ENCODE data around the gene FXYD2. TPM values are rescaled to one million over a fixed set of nuclear protein-coding genes. Genes with fewer than 3 reads are reported as not detected.

Gene FXYD2
- total and polyA plus RNA-seq, 2 donors (not counting 3 experiments of a cell fraction or from before 2014, with no cell fraction given) = 0.99 to 1.8 TPM

DNA sequence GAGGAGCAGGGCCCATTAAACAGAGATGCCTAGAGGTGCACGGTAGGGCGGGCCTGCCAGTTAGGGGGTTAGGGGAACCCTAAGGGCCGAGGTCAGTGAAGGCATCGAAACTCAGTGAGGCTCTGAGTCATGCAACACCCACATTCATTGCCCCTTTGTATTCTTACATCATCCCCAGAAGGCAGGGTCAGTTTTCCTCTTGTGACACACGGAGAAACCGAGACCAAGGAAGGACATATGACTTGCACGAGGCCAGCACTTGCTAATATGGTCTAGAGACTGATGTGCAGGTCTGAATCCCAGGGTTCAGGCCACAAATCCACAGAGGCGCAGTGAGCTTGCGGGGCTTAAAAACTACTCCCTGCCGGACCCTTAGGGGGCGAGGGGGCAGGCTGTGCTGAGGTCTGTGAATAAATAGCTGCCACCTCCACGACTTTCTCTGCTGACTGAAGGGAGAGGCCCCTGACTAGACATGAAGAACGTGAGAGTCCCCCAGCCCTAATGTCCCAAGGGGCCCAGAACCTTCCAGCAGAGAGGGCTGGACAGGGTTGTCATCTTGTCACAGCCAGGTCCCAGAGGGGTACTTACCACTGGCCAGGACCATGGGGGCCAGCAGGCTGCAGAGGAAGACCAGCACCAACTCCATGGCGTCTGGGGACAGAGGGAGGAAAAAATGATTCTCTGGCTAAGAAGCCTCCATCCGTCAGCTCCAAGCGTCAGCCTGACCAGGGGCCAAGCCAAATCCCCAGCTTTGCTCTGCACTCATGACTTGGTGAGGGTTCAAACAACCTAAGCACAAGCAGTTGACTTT is 17.8 kb upstream of the FXYD2 start:
- intact Hi-C loops (cut with micrococcal nuclease) = no loop called here
- FAIRE-seq (no peak), DNase-seq (ENCODE audit: low read depth, low spot score) (no peak)
- no peak overlapping the region for H3K4me2 ChIP-seq (ENCODE audit: insufficient read depth, low read length)
- ChIA-PET CTCF (interaction anchor here (0.6 to 7.8 kb wide), 8 partner anchors 9 to 211 kb away, joined by 3 to 229 read pairs (median 10); no protein-coding TSS in a partner anchor), POLR2A (no interaction called here)
- H3K9ac ChIP-seq (replicated peaks; ENCODE audit: extremely low read depth, insufficient read depth, low read length) = no peak overlapping the region
- dilution Hi-C loops (cut with MboI; ENCODE audit: extremely low pct_ligation_motif_present, low sequenced_read_pairs) = no loop called here
- no peaks in the 10 kb centered on the region for H3K9me1 ChIP-seq (replicated peaks; ENCODE audit: control insufficient read depth, extremely low read depth, insufficient read depth, low read length)
- no peaks in the 10 kb centered on the region for H4K20me1 ChIP-seq (replicated peaks; ENCODE audit: control insufficient read depth, extremely low read depth, insufficient read depth, low read length)
- TF ChIP-seq, protein P1, sequence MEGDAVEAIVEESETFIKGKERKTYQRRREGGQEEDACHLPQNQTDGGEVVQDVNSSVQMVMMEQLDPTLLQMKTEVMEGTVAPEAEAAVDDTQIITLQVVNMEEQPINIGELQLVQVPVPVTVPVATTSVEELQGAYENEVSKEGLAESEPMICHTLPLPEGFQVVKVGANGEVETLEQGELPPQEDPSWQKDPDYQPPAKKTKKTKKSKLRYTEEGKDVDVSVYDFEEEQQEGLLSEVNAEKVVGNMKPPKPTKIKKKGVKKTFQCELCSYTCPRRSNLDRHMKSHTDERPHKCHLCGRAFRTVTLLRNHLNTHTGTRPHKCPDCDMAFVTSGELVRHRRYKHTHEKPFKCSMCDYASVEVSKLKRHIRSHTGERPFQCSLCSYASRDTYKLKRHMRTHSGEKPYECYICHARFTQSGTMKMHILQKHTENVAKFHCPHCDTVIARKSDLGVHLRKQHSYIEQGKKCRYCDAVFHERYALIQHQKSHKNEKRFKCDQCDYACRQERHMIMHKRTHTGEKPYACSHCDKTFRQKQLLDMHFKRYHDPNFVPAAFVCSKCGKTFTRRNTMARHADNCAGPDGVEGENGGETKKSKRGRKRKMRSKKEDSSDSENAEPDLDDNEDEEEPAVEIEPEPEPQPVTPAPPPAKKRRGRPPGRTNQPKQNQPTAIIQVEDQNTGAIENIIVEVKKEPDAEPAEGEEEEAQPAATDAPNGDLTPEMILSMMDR (IDR thresholded peaks at IDR 0.05; ENCODE audit: extremely low read depth in 1 of 2, insufficient read depth in 1 of 2, low read depth in 1 of 2, low read length in 2 of 2) = no peak
- no peak for TF ChIP-seq EZH2 (IDR thresholded peaks at IDR 0.05; ENCODE audit: borderline replicate concordance, low read depth, low read length, severe bottlenecking)
- no peaks in the 10 kb centered on the region for H3K9me3 ChIP-seq (replicated peaks; ENCODE audit: control insufficient read depth, insufficient read depth, low read length)
- H2AFZ ChIP-seq (ENCODE audit: low read depth, low read length) = no peak overlapping the region
- H3K36me3 ChIP-seq (ENCODE audit: control insufficient read depth in 2 of 2, extremely low read depth in 1 of 2, insufficient read depth in 2 of 2, low read length in 2 of 2) = no peaks in the 10 kb centered on the region
- H3K27ac ChIP-seq (ENCODE audit: insufficient read depth, low read depth, low read length) = no peak overlapping the region
- BruUV-seq (replicated peaks) = no TSS peak
- no peaks in the 10 kb centered on the region for H3K4me1 ChIP-seq (ENCODE audit: control insufficient read depth, extremely low read depth, insufficient read depth, low read length)
- H3K79me2 ChIP-seq (ENCODE audit: control insufficient read depth, insufficient read depth, low read length) = no peaks in the 10 kb centered on the region
- peaks cover 0 to 7% of the 10 kb centered on the region in 2 experiments for H3K27me3 ChIP-seq (ENCODE audit: control insufficient read depth in 2 of 2, insufficient read depth in 2 of 2, low read length in 2 of 2)
- no peak overlapping the region for H3K4me3 ChIP-seq (replicated peaks in 1 of 3; ENCODE audit: insufficient read depth in 1 of 3, low read depth in 1 of 3, low read length in 3 of 3)

DNA sequence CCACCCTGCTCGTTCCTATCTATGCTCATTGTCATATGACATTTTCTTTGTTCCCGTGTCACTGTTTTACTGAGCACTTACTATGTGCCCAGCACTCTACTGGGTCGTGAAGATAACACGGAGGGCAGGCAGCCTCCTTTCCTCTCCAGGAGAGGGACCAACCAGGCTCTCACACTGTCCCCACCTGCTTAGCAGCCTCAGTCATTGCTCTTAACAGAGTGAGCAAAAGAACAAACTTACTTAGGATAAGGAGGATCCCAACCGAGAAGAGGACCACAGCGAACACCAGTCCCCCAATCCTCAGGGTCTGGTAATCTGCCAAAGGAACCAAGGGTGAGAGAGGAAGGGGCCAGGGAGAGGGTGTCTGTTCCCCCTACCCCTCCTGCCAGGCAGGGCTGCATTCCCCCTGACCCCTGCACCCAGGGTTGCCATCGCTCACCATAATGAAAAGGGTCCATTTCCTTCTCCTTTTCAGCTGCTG is 17.0 kb upstream of the FXYD2 start:
- no TSS peak for BruUV-seq (replicated peaks)
- Histone ChIP-seq H3K9ac (replicated peaks; ENCODE audit: extremely low read depth, insufficient read depth, low read length) (no peak overlapping the region), H3K79me2 (ENCODE audit: control insufficient read depth, insufficient read depth, low read length) (no peaks in the 10 kb centered on the region), H3K9me1 (replicated peaks; ENCODE audit: control insufficient read depth, extremely low read depth, insufficient read depth, low read length) (no peaks in the 10 kb centered on the region), H3K4me1 (ENCODE audit: control insufficient read depth, extremely low read depth, insufficient read depth, low read length) (no peaks in the 10 kb centered on the region), H3K27me3 (ENCODE audit: control insufficient read depth in 2 of 2, insufficient read depth in 2 of 2, low read length in 2 of 2) (peaks cover 0 to 7% of the 10 kb centered on the region in 2 experiments), H4K20me1 (replicated peaks; ENCODE audit: control insufficient read depth, extremely low read depth, insufficient read depth, low read length) (no peaks in the 10 kb centered on the region), H3K4me3 (replicated peaks in 1 of 3; ENCODE audit: insufficient read depth in 1 of 3, low read depth in 1 of 3, low read length in 3 of 3) (no peak overlapping the region), H3K9me3 (replicated peaks; ENCODE audit: control insufficient read depth, insufficient read depth, low read length) (no peaks in the 10 kb centered on the region), H2AFZ (ENCODE audit: low read depth, low read length) (no peak overlapping the region), H3K4me2 (ENCODE audit: insufficient read depth, low read length) (no peak overlapping the region), H3K36me3 (ENCODE audit: control insufficient read depth in 2 of 2, extremely low read depth in 1 of 2, insufficient read depth in 2 of 2, low read length in 2 of 2) (no peaks in the 10 kb centered on the region), H3K27ac (ENCODE audit: insufficient read depth, low read depth, low read length) (no peak overlapping the region)
- DNase-seq (ENCODE audit: low read depth, low spot score) = no peak
- POLR2A ChIA-PET = no interaction called here
- intact Hi-C loops (cut with micrococcal nuclease) = no loop called here
- no peak for FAIRE-seq
- dilution Hi-C loops (cut with MboI; ENCODE audit: extremely low pct_ligation_motif_present, low sequenced_read_pairs) = no loop called here
- TF ChIP-seq POLR2AphosphoS5 (IDR thresholded peaks at IDR 0.05; ENCODE audit: insufficient read depth, low read depth, low read length) (no peak), EZH2 (IDR thresholded peaks at IDR 0.05; ENCODE audit: borderline replicate concordance, low read depth, low read length, severe bottlenecking) (no peak), GATA2 (IDR thresholded peaks at IDR 0.05; ENCODE audit: insufficient read depth, insufficient read length, low read depth, low read length) (no peak), JUN (IDR thresholded peaks at IDR 0.05; ENCODE audit: borderline replicate concordance, insufficient read depth, insufficient read length, low read depth) (no peak), FOS (IDR thresholded peaks at IDR 0.05; ENCODE audit: borderline replicate concordance, insufficient read depth, low read length) (no peak), POLR2A (IDR thresholded peaks at IDR 0.05; ENCODE audit: low read depth, low read length) (no peak), MYC (IDR thresholded peaks at IDR 0.05; ENCODE audit: low read depth, low read length) (no peak)
- TF ChIP-seq, protein P1 (IDR thresholded peaks at IDR 0.05; ENCODE audit: extremely low read depth in 1 of 2, insufficient read depth in 1 of 2, low read depth in 1 of 2, low read length in 2 of 2) = no peak
- TF ChIP-seq, protein P2, sequence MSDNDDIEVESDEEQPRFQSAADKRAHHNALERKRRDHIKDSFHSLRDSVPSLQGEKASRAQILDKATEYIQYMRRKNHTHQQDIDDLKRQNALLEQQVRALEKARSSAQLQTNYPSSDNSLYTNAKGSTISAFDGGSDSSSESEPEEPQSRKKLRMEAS (IDR thresholded peaks at IDR 0.05; ENCODE audit: insufficient read depth, insufficient read length) = no peak
- CTCF ChIA-PET = interaction anchor here (2.3 to 7.8 kb wide), 4 partner anchors 18 to 212 kb away, joined by 16 to 229 read pairs (median 37); no protein-coding TSS in a partner anchor

Data from endothelial cell of umbilical vein (primary cell).